ENCODE results near the gene CDKN2B. TPM values are rescaled to one million over a fixed set of nuclear protein-coding genes. Genes with fewer than 3 reads are reported as not detected.

The CDKN2B gene, protein sequence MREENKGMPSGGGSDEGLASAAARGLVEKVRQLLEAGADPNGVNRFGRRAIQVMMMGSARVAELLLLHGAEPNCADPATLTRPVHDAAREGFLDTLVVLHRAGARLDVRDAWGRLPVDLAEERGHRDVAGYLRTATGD
- total RNA-seq: 9.1 and 16.0 TPM in 2 replicates

DNA sequence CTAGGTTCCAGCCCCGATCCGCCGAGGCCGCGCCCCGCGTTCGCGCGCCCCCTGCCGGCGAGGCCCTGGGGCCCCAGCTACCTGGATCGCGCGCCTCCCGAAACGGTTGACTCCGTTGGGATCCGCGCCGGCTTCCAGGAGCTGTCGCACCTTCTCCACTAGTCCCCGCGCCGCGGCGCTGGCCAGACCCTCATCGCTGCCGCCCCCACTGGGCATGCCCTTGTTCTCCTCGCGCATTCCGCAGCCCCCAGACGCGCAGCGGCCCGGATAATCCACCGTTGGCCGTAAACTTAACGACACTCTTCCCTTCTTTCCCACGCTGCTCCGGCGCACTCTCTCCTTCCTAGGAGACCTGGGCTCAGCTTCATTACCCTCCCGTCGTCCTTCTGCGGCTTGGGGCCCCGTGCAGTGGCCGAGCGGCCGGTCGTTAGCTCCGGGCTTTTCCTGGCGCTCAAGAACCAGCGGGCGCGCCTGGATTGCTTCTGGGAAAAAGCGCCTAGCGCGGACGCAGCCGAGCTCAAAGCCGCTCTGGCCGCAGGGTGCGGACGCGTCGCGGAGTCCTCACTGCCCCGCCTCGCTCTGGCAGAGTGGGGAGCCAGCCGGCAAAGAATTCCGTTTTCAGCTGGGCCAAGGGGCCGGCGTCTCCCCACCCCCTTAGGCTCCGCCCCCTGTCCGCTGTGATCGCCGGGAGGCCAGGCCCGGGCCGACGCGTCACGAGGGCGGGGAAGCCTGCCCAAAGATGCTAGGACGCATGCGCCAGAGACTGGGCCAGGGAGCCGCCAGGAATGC, at the start of gene CDKN2B:
TSS of gene CDKN2B (minus strand) at position 589 of the 789 bp plus-strand sequence. CDS start at position 237, 352 bp downstream.

GRCh38 chr9:21994556-21995005, 14.5 kb downstream of the CDKN2B start, which contains the start of gene CDKN2B-AS1:
TSS of gene CDKN2B-AS1 (plus strand) at chr9:21994791.

DNA sequence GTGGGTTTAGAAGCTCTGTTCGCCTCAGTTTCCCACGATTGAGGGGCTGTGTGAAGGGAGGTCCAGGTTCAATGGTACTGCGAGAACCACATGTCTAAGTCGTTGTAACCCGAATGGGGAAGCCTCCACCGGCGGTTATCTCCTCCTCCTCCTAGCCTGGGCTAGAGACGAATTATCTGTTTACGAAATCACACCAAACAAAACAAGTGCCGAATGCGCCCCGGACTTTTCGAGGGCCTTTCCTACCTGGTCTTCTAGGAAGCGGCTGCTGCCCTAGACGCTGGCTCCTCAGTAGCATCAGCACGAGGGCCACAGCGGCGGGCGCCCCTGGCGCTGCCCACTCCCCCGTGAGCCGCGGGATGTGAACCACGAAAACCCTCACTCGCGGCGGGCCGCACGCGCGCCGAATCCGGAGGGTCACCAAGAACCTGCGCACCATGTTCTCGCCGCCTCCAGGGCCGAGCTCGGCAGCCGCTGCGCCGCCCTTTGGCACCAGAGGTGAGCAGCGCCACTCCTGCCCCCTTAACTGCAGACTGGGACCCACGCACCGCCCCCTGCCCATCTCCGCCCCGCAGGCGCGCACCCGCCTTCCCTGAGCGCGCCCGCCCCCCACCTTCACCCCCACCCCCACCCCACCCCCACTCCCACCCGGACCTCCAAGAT, 15.1 kb downstream of the CDKN2B start, which contains the start of gene CDKN2A:
TSS of gene CDKN2A (minus strand) at position 500 of the 663 bp plus-strand sequence.

Small RNAs within 50 kb of the gene (small RNA-seq; reads per million reads assigned to genes)
- gene RF02045: not detected

Other genes starting within 250 kb of the CDKN2B start
- 28.4 and 37.9 TPM in 2 replicates for gene MTAP, start 206.7 kb downstream of the CDKN2B start, total RNA-seq
- gene CDKN2A, start 14.9 kb downstream of the CDKN2B start, total RNA-seq: 10.0 and 18.0 TPM in 2 replicates
- gene CDKN2B-AS1, start 14.5 kb downstream of the CDKN2B start, total RNA-seq: 4.2 TPM in 2 replicates